HEK293 (cell line): Measurements from ENCODE around the gene PIP4K2A.

ENCODE experiments used
- CTCF ChIA-PET: fragments of 350-600 bp; formaldehyde crosslinking; extraction: SDS; loops from one replicate; lab custom pipeline; 2021; ENCODE audit warnings: antibody characterized with exemption; lab: Yijun Ruan, JAX
- POLR2A ChIA-PET: fragments of 300-600 bp; formaldehyde crosslinking; extraction: SDS; loops from one replicate; lab custom pipeline; 2020; ENCODE audit warnings: antibody characterized with exemption, inconsistent platforms; lab: Yijun Ruan, JAX
- H3K27ac ChIP-seq: fragments of 200-500 bp; sonication (Bioruptor generic); 2 replicates; pipeline ENCODE4 v1.5.1; 2014; ENCODE audit warnings: low read depth, low read length, control low read depth, inconsistent platforms; ENCODE audit errors: extremely low read depth
- H3K36me3 ChIP-seq, 2 experiments: fragments of 200-500 bp in 1 of 2; sonication (Bioruptor generic) in 1 of 2; 1 replicate in 1 of 2; 2 replicates in 1 of 2; pipeline ENCODE4 v1.5.1; 2014 to 2017; ENCODE audit warnings: inconsistent platforms in 2 of 2, low read length in 2 of 2; ENCODE audit not compliant: control insufficient read depth in 2 of 2, insufficient read depth in 1 of 2
- H3K4me1 ChIP-seq: fragments of 200-500 bp; sonication (Bioruptor generic); 2 replicates; pipeline ENCODE4 v1.5.1; 2014; ENCODE audit warnings: mild to moderate bottlenecking, low read length, inconsistent platforms; ENCODE audit not compliant: control insufficient read depth, insufficient read depth
- H3K4me3 ChIP-seq: 2 replicates; pipeline ENCODE4 v1.5.1; 2011; ENCODE audit warnings: low read depth, mild to moderate bottlenecking, control low read depth, low read length, moderate library complexity
- H3K9me3 ChIP-seq: fragments of 200-500 bp; sonication (Bioruptor generic); 2 replicates; pipeline ENCODE4 v1.5.1; 2014; ENCODE audit warnings: low read depth, low read length, inconsistent platforms; ENCODE audit not compliant: control insufficient read depth, insufficient read depth
- IKZF3 ChIP-seq: fragments of 450-650 bp; IDR thresholded peaks from 2 replicates; pipeline ENCODE4 v1.5.0; 2018; ENCODE audit warnings: missing biosample characterization, mild to moderate bottlenecking, missing genetic modification characterization, moderate library complexity
- KLF16 ChIP-seq: fragments of 450-650 bp; formaldehyde crosslinking; IDR thresholded peaks from 2 replicates; pipeline ENCODE4 v1.5.1; 2017; ENCODE audit warnings: missing biosample characterization, missing genetic modification characterization
- KLF9 ChIP-seq: fragments of 450-650 bp; formaldehyde crosslinking; IDR thresholded peaks from 2 replicates; pipeline ENCODE4 v1.5.1; 2016; ENCODE audit warnings: missing biosample characterization, missing genetic modification characterization, low read depth
- OVOL3 ChIP-seq: fragments of 450-650 bp; formaldehyde crosslinking; IDR thresholded peaks from 2 replicates; pipeline ENCODE4 v1.5.1; 2016; ENCODE audit warnings: missing biosample characterization, missing genetic modification characterization
- PRDM1 ChIP-seq: fragments of 450-650 bp; formaldehyde crosslinking; IDR thresholded peaks from 2 replicates; pipeline ENCODE4; 2016; ENCODE audit warnings: missing biosample characterization, missing genetic modification characterization
- REPIN1 ChIP-seq: fragments of 450-650 bp; formaldehyde crosslinking; IDR thresholded peaks from 2 replicates; pipeline ENCODE4 v1.5.1; 2017; ENCODE audit warnings: missing biosample characterization, missing genetic modification characterization, low read depth
- TCF7L2 ChIP-seq: IDR thresholded peaks from 2 replicates; pipeline ENCODE4 v1.6.1; 2011; ENCODE audit warnings: low read depth, mild to moderate bottlenecking, inconsistent platforms, low read length, moderate library complexity, borderline replicate concordance
- TRIM28 ChIP-seq: IDR thresholded peaks from 2 replicates; pipeline ENCODE4 v1.6.1; 2011; ENCODE audit warnings: low read length, control low read depth, borderline replicate concordance
- ZBTB11 ChIP-seq: fragments of 450-650 bp; formaldehyde crosslinking; conservative IDR thresholded peaks from 2 replicates; pipeline ENCODE4 v1.5.1; 2016; ENCODE audit warnings: low read depth, missing biosample characterization, missing genetic modification characterization
- ZBTB8A ChIP-seq: fragments of 450-650 bp; formaldehyde crosslinking; IDR thresholded peaks from 2 replicates; pipeline ENCODE4 v1.5.1; 2016; ENCODE audit warnings: missing biosample characterization, missing genetic modification characterization
- ZFHX2 ChIP-seq: fragments of 450-650 bp; formaldehyde crosslinking; conservative IDR thresholded peaks from 2 replicates; pipeline ENCODE4 v1.5.1; 2016; ENCODE audit warnings: missing biosample characterization, missing genetic modification characterization
- ZNF132 ChIP-seq: fragments of 450-650 bp; formaldehyde crosslinking; IDR thresholded peaks from 2 replicates; pipeline ENCODE4 v1.5.1; 2017; ENCODE audit warnings: missing biosample characterization, missing genetic modification characterization, borderline replicate concordance
- ZNF133 ChIP-seq: fragments of 450-650 bp; formaldehyde crosslinking; IDR thresholded peaks from 2 replicates; pipeline ENCODE4 v1.5.1; 2016; ENCODE audit warnings: missing biosample characterization, missing genetic modification characterization
- ZNF184 ChIP-seq: fragments of 450-650 bp; IDR thresholded peaks from 2 replicates; pipeline ENCODE4 v1.5.1; 2018; ENCODE audit warnings: missing biosample characterization, mild to moderate bottlenecking, missing genetic modification characterization
- ZNF24 ChIP-seq: fragments of 450-650 bp; formaldehyde crosslinking; IDR thresholded peaks from 2 replicates; pipeline ENCODE4 v1.5.1; 2016; ENCODE audit warnings: missing biosample characterization, missing genetic modification characterization
- ZNF544 ChIP-seq: fragments of 450-650 bp; formaldehyde crosslinking; IDR thresholded peaks from 2 replicates; pipeline ENCODE4 v1.5.0; 2017; ENCODE audit warnings: missing biosample characterization, missing genetic modification characterization
- ZNF558 ChIP-seq: fragments of 450-650 bp; formaldehyde crosslinking; IDR thresholded peaks from 2 replicates; pipeline ENCODE4 v1.5.1; 2016; ENCODE audit warnings: missing biosample characterization, missing genetic modification characterization
- ZNF596 ChIP-seq: fragments of 450-650 bp; IDR thresholded peaks from 2 replicates; pipeline ENCODE4 v1.5.0; 2018; ENCODE audit warnings: missing biosample characterization, mild to moderate bottlenecking, missing genetic modification characterization, moderate library complexity
- ZNF677 ChIP-seq: fragments of 450-650 bp; IDR thresholded peaks from 2 replicates; pipeline ENCODE4 v1.5.0; 2018; ENCODE audit warnings: missing biosample characterization, mild to moderate bottlenecking, missing genetic modification characterization, moderate library complexity
- ZNF837 ChIP-seq: fragments of 450-650 bp; formaldehyde crosslinking; IDR thresholded peaks from 2 replicates; pipeline ENCODE4 v1.5.1; 2016; ENCODE audit warnings: missing biosample characterization, missing genetic modification characterization
- TF ChIP-seq, protein P1 (sequence below): fragments of 450-650 bp; formaldehyde crosslinking; IDR thresholded peaks from 2 replicates; pipeline ENCODE4 v1.5.1; 2016; ENCODE audit warnings: missing biosample characterization, missing genetic modification characterization
- TF ChIP-seq, protein P2 (sequence below): fragments of 450-650 bp; formaldehyde crosslinking; IDR thresholded peaks from 2 replicates; pipeline ENCODE4 v1.5.1; 2016; ENCODE audit warnings: missing biosample characterization, missing genetic modification characterization

PIP4K2A gene

GRCh38 chr10:22672319-22673090 is 41.9 kb downstream of the PIP4K2A start:
- CTCF ChIA-PET: interaction anchor here (0.6 to 1.7 kb wide), 2 partner anchors 11 to 24 kb away, joined by 3 read pairs; no protein-coding TSS in a partner anchor
- POLR2A ChIA-PET: no interaction called here
- H3K4me1 ChIP-seq: peaks cover 6% of the 10 kb centered on the region; the same call in 1 of the 2 replicates
- no peak overlapping the region for H3K4me3 ChIP-seq
- H3K36me3 ChIP-seq: no peaks in the 10 kb centered on the region
- no peaks in the 10 kb centered on the region for H3K9me3 ChIP-seq
- TF ChIP-seq ZNF596 (tag by site-specific recombination) (no peak), ZBTB8A (tag by site-specific recombination) (no peak), ZBTB11 (no peak)
- no peak overlapping the region for H3K27ac ChIP-seq

- CTCF ChIA-PET: interaction anchor here (1.7 kb wide), 1 partner anchor 13 kb away, joined by 3 read pairs; no protein-coding TSS in a partner anchor
- H3K4me1 ChIP-seq: peaks cover 19% of the 10 kb centered on the region
- no peaks in the 10 kb centered on the region for H3K9me3 ChIP-seq
- TF ChIP-seq ZNF837 (tag by site-specific recombination) (no peak), REPIN1 (no peak), OVOL3 (tag by site-specific recombination) (no peak), TRIM28 (no peak), ZNF133 (tag by site-specific recombination) (no peak), ZNF677 (tag by site-specific recombination) (no peak), ZNF132 (tag by site-specific recombination) (no peak), ZNF544 (tag by site-specific recombination) (no peak), ZNF184 (tag by site-specific recombination) (no peak)
- TF ChIP-seq, all 188 proteins: peak for 0
- Histone ChIP-seq H3K36me3 (no peaks in the 10 kb centered on the region), H3K27ac (no peak overlapping the region), H3K4me3 (no peak overlapping the region)
- POLR2A ChIA-PET: no interaction called here
These were observed 43.6 kb downstream of the PIP4K2A start for GRCh38 chr10:22670788-22671187.

DNA sequence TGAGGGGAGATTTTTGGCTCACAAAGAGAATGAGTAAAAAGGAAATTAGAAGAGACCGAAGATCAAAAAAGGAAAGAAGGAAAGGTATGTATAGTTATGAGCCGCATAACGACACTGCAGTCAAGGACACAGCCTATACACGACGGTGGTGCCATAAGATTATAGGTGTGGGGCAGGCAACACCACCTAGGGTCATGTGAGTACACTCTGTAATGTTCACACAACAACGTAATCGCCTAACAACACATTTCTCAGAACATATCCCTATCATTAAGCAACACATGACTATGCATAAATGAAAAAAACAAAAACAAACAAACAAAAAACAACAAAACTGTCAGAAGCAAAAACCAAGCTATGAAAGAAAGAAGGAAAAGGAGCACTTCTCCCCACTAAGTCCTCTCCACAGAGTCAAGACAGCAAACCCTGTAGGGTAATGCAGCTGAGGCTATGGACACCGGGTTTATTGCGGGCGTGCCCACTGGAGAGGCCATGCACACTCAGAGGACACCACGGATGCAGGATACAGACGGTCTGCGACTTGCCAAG is 45.1 kb downstream of the PIP4K2A start:
- CTCF ChIA-PET: interaction anchor here (0.5 kb wide), 1 partner anchor 83 kb away, joined by 3 read pairs; no protein-coding TSS in a partner anchor

GRCh38 chr10:22667093-22667480 is 47.3 kb downstream of the PIP4K2A start:
- Histone ChIP-seq H3K4me1 (peaks cover 17% of the 10 kb centered on the region), H3K36me3 (no peaks in the 10 kb centered on the region), H3K9me3 (no peaks in the 10 kb centered on the region), H3K27ac (no peak overlapping the region), H3K4me3 (no peak overlapping the region)
- ChIA-PET POLR2A (no interaction called here), CTCF (no interaction called here)
- TF ChIP-seq KLF9 (tag by site-specific recombination) (no peak), KLF16 (tag by site-specific recombination) (no peak), IKZF3 (tag by site-specific recombination) (no peak), ZNF24 (no peak)
- TF ChIP-seq, protein P1, sequence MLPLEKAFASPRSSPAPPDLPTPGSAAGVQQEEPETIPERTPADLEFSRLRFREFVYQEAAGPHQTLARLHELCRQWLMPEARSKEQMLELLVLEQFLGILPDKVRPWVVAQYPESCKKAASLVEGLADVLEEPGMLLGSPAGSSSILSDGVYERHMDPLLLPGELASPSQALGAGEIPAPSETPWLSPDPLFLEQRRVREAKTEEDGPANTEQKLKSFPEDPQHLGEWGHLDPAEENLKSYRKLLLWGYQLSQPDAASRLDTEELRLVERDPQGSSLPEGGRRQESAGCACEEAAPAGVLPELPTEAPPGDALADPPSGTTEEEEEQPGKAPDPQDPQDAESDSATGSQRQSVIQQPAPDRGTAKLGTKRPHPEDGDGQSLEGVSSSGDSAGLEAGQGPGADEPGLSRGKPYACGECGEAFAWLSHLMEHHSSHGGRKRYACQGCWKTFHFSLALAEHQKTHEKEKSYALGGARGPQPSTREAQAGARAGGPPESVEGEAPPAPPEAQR (tag by site-specific recombination): no peak
- TF ChIP-seq, protein P2, sequence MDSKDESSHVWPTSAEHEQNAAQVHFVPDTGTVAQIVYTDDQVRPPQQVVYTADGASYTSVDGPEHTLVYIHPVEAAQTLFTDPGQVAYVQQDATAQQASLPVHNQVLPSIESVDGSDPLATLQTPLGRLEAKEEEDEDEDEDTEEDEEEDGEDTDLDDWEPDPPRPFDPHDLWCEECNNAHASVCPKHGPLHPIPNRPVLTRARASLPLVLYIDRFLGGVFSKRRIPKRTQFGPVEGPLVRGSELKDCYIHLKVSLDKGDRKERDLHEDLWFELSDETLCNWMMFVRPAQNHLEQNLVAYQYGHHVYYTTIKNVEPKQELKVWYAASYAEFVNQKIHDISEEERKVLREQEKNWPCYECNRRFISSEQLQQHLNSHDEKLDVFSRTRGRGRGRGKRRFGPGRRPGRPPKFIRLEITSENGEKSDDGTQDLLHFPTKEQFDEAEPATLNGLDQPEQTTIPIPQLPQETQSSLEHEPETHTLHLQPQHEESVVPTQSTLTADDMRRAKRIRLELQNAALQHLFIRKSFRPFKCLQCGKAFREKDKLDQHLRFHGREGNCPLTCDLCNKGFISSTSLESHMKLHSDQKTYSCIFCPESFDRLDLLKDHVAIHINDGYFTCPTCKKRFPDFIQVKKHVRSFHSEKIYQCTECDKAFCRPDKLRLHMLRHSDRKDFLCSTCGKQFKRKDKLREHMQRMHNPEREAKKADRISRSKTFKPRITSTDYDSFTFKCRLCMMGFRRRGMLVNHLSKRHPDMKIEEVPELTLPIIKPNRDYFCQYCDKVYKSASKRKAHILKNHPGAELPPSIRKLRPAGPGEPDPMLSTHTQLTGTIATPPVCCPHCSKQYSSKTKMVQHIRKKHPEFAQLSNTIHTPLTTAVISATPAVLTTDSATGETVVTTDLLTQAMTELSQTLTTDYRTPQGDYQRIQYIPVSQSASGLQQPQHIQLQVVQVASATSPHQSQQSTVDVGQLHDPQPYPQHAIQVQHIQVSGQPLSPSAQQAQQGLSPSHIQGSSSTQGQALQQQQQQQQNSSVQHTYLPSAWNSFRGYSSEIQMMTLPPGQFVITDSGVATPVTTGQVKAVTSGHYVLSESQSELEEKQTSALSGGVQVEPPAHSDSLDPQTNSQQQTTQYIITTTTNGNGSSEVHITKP (tag by site-specific recombination): no peak

More for the DNA sequence above, 45.1 kb downstream of the PIP4K2A start:
- no peaks in the 10 kb centered on the region for H3K36me3 ChIP-seq
- H3K9me3 ChIP-seq: no peaks in the 10 kb centered on the region
- POLR2A ChIA-PET: no interaction called here
- no peak overlapping the region for H3K4me3 ChIP-seq
- H3K27ac ChIP-seq: no peak overlapping the region
- no peak for TF ChIP-seq ZFHX2
- no peak for TF ChIP-seq ZNF558 (tag by site-specific recombination)
- no peak for TF ChIP-seq TCF7L2
- TF ChIP-seq PRDM1 (tag by site-specific recombination): no peak
- H3K4me1 ChIP-seq: peaks cover 19% of the 10 kb centered on the region
